HG03565 (cell line): Measurements from ENCODE around the gene RCAN2.
A peak's percentile ranks its signal among the peaks of the same experiment; 100 is the strongest.

Experiments
- ATAC-seq: cut with Tn5 transposase; IDR thresholded peaks from one replicate; pipeline ENCODE4 v1.9.1; 2021; ENCODE audit warnings: mild to moderate bottlenecking, moderate library complexity; ENCODE audit not compliant: unreplicated experiment

Gene RCAN2

GRCh38 chr6:46175446-46175845 is 315.8 kb downstream of the RCAN2 start:
- ATAC-seq = peak; percentile 86

- ATAC-seq = no peak
Observed at GRCh38 chr6:46174904-46175303, 316.3 kb downstream of the RCAN2 start.

GRCh38 chr6:46172176-46172575 is 319.1 kb downstream of the RCAN2 start:
- no peak for ATAC-seq
